Measurements from ENCODE around the gene RFFL. TPM values are rescaled to one million over a fixed set of nuclear protein-coding genes. Genes with fewer than 3 reads are reported as not detected.

RFFL gene
- total RNA-seq, 1 experiment from 2014 or later = 8.2 TPM

DNA sequence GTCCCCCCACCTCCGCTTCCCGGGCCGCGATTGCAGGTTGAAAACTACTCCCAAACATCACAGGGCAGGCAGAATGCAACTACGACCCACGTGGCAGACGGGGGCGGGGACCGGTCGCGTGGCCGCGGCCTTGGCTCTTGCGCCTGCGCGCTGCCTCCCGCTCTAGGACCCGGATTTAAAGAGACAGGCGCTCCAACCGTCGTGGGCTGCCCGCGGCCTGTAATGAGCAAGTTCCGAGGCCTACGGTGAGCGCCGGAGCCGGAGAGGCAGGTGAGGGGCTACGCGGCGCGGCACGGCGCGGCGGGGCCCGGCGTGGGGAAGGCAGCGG, 83.2 kb downstream of the RFFL start, which contains the start of gene LIG3:
Gene LIG3, plus strand, starts transcription at position 160 of the 328 bp plus-strand sequence. CDS start 2,494 bp downstream, outside the sequence.
- Histone ChIP-seq H3K9me3 (replicated peaks) (no peaks in the 10 kb centered on the region), H3K4me3 (peak within 1 kb of the TSS; percentile 97), H3K27ac (peak within 1 kb of the TSS; percentile 95), H3K36me3 (peaks cover 15% of the 10 kb centered on the region), H3K27me3 (replicated peaks) (no peaks in the 10 kb centered on the region), H3K4me1 (replicated peaks) (peaks cover 13% of the 10 kb centered on the region)
- DNase-seq (ENCODE audit: low read depth in 1 of 2, low spot score in 2 of 2) = peak; percentile 87 to 92

DNA sequence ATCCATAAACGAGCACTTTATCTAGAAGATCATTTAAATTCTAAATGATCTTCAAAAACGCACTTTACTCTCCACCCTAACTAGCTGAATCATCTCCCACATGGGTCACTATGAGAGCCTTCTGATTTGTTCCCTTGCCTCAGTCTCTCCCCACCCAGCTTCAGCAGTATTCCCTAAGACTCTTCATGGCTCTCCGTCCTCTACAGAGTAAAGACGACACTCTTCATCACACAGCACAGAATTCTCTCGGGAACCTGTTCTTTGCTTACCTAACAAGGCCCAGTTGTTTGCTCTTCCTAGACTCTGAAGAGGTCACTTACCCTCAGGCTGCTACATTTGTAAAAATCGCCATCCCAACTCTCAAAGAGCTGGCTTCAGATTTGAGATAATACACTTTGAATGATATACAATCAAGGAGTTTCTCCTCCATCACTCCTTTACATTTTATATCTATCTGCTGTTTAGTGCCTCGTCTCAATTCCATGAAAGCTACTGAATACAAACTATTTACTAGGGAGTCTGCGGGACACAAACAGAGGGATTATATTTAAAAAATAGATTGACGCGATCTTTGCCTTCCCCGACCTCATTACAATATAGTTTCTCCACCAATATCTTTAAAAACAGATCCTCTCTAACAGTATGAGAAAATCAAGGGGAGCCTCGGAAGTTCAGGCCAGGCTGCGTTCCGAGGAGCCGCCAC, 83.7 kb downstream of the RFFL start:
- Histone ChIP-seq H3K27me3 (replicated peaks) (no peaks in the 10 kb centered on the region), H3K27ac (peak overlapping the region; percentile 95), H3K9me3 (replicated peaks) (no peaks in the 10 kb centered on the region), H3K4me3 (peak overlapping the region; percentile 97), H3K36me3 (peaks cover 15% of the 10 kb centered on the region), H3K4me1 (replicated peaks) (peaks cover 16% of the 10 kb centered on the region)
- DNase-seq (ENCODE audit: low read depth in 1 of 2, low spot score in 2 of 2) = no peak

DNA sequence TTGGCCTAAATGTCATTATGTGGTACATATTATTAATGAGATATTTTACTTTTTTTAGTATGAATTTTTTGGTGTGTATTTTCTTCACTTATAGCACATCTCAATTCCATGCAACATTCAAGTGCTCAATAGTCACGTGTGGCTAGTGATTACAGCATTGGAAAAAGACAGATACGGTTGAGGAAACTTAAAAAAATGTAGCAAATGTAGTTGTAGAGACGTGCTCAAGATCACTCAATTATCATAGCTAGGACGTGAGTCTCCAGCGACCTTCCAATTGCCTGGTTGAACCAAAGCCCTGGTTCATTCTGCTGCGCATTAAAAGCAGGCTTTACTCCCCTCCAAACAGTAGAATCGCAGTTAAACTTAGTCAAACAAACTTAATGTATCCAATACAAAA, 84.4 kb downstream of the RFFL start:
- Histone ChIP-seq H3K4me1 (replicated peaks) (peaks cover 17% of the 10 kb centered on the region), H3K9me3 (replicated peaks) (no peaks in the 10 kb centered on the region), H3K27me3 (replicated peaks) (no peaks in the 10 kb centered on the region), H3K27ac (no peak overlapping the region), H3K36me3 (peaks cover 15% of the 10 kb centered on the region), H3K4me3 (no peak overlapping the region)
- DNase-seq (ENCODE audit: low read depth in 1 of 2, low spot score in 2 of 2) = no peak

DNA sequence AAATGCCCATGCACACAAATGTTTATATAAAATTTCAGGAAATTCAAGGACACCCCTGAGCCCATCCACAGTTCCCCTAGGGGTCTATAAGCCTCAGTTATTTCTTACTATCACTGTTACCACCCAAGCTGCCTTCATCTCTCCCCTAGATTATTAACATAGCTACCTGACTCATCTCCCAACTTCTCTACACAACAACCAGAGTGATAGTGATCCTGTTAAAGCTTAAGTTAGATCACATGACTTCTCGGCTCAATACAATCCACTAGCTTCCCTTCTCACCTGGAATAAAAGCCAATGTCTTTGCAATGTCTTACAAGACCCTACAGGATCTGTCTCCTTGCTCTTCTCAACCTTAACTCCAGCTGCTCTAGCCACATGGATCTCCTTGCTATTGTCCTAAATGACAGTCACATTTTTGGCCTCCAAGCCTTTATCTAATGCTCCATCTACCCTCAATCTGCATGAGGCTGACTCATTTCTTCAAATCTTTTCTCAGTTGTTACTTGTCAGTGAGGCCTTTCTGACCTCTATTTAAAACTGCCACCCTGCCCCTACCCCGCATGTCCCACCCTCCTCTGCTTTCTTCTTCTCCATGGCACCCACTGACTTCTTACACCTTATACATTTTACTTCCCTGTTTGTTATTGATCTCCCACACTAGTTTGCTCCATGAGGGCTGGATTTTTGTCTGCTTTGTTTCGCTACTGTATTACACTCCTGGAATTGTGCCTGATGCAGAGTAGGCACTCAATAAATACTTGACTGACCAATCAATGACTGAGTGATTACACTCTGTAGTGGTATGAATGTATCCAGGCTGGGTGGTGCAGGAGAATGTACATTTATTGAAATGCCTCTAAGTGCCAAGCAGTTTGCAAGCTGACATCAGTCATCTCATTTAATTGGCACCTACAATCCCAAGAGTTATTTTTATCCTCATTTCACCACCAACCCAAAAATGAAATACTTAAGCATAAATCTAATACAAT, 88.4 kb downstream of the RFFL start:
- Histone ChIP-seq H3K36me3 (no peaks in the 10 kb centered on the region), H3K27me3 (replicated peaks) (no peaks in the 10 kb centered on the region)
- no peak for DNase-seq (ENCODE audit: low read depth in 1 of 2, low spot score in 2 of 2)

DNA sequence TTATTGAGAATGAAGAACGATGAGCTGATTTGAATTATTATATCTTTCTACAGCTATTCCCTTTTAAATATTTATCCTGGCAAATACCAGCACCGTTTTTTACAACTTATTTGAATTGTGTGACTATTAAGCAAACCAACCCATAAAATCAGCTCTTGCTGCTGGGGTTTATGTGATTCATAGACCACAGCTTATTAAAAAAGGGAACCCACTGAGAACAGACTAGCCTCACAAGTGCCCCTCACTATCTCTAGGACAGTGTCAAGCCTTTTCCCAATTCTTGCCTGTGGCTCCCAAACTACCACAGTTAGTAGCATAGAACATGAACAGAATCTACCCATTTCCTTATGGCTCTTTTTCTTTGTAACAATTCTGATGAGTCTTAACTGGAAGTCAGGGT, 89.3 kb downstream of the RFFL start:
- Histone ChIP-seq H3K27me3 (replicated peaks) (no peaks in the 10 kb centered on the region), H3K4me1 (replicated peaks) (peaks cover 4% of the 10 kb centered on the region; the same call in 1 of the 2 replicates), H3K36me3 (no peaks in the 10 kb centered on the region), H3K27ac (no peak overlapping the region), H3K4me3 (no peak overlapping the region), H3K9me3 (replicated peaks) (no peaks in the 10 kb centered on the region)
- DNase-seq (ENCODE audit: low read depth in 1 of 2, low spot score in 2 of 2) = no peak

More for the DNA sequence above, 88.4 kb downstream of the RFFL start:
- H3K4me3 ChIP-seq = no peak overlapping the region
- no peaks in the 10 kb centered on the region for H3K9me3 ChIP-seq (replicated peaks)
- no peak overlapping the region for H3K27ac ChIP-seq
- peaks cover 8% of the 10 kb centered on the region for H3K4me1 ChIP-seq (replicated peaks)

DNA sequence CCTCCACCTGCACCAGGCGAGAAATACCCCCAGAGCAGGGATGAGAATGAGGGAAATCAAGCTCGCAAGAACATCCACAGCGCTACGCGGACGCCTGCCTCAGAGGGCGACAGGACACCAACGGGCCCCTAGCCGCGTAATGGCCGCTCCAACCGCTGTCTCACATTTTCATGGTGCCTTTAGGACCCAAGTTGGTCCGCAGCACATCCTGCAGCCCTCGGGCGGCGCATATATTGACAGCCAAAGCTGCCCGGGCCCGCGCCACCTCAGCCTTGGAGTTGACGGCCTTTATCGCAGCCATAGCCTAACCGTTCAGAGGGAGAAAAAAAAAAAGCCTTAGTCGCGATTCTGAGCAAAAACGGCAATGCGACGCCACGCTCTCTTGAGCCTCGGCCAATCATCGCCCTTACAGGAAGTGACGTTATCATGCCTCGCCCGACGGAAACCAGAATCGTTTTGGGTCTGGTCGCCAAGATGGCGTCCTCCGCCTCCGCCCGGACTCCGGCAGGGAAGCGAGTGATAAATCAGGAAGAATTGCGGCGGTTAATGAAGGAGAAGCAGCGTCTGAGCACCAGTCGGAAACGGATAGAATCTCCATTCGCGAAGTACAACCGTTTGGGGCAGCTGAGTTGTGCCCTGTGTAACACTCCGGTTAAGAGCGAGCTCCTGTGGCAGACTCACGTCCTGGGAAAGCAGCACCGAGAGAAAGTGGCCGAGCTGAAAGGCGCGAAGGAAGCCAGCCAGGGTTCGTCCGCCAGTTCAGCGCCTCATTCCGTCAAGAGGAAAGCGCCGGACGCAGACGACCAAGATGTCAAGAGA, 102.2 kb downstream of the RFFL start, which contains the start of the genes CCT6B and ZNF830:
Gene CCT6B, minus strand, starts transcription at position 368 of the 819 bp plus-strand sequence. Its CDS starts 67 bp downstream, at position 301.
Gene ZNF830, plus strand, starts transcription at position 448 of the 819 bp plus-strand sequence. Its CDS starts 27 bp downstream, at position 475.
- peak within 1 kb of the TSS; percentile 66 for H3K4me3 ChIP-seq
- H3K27ac ChIP-seq = peak within 1 kb of the TSS; percentile 85
- peaks cover 14% of the 10 kb centered on the region for H3K4me1 ChIP-seq (replicated peaks)
- no peaks in the 10 kb centered on the region for H3K9me3 ChIP-seq (replicated peaks)
- no peaks in the 10 kb centered on the region for H3K27me3 ChIP-seq (replicated peaks)
- peaks cover 35% of the 10 kb centered on the region for H3K36me3 ChIP-seq
- DNase-seq (ENCODE audit: low read depth in 1 of 2, low spot score in 2 of 2) = peak; percentile 88 to 89

DNA sequence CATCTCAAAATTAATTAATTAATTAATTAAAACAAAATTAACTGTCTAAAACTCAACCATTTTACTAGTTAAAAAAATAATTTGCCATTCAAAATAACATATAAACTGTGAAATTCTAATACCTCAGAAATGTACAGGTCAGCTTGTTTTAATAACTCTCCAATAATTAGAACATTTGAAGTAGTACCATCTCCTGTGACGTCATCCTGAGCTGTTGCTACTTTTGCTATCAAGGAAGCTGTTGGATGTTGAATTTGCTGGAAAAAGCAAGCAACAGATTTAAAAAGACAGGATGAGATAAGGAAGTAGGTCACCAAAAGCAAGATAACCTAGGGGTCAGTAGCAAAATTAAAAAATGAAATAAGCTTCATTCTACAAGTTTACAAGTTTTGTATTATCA, 105.1 kb downstream of the RFFL start:
- Histone ChIP-seq H3K4me3 (no peak overlapping the region), H3K9me3 (replicated peaks) (no peaks in the 10 kb centered on the region), H3K27ac (no peak overlapping the region), H3K36me3 (peaks cover 6% of the 10 kb centered on the region), H3K4me1 (replicated peaks) (peaks cover 14% of the 10 kb centered on the region), H3K27me3 (replicated peaks) (no peaks in the 10 kb centered on the region)
- no peak for DNase-seq (ENCODE audit: low read depth in 1 of 2, low spot score in 2 of 2)

Other genes with a start within 250 kb of the RFFL start
- 0.84 and 1.9 TPM in 2 replicates for gene CCT6B, start 102.2 kb downstream of the RFFL start, total RNA-seq (2014; rRNA removed; shearing (Covaris generic))
- 20.8 and 21.2 TPM in 2 replicates for gene ZNF830, start 102.2 kb downstream of the RFFL start, total RNA-seq (2014; rRNA removed; shearing (Covaris generic))
- gene LIG3, start 83.2 kb downstream of the RFFL start, total RNA-seq (2014; rRNA removed; shearing (Covaris generic)) = 26.0 and 29.0 TPM in 2 replicates
- 13.7 and 16.9 TPM in 2 replicates for gene RAD51D, start 56.2 kb upstream of the RFFL start, total RNA-seq (2014; rRNA removed; shearing (Covaris generic))
- gene FNDC8, start 57.9 kb upstream of the RFFL start, total RNA-seq (2014; rRNA removed; shearing (Covaris generic)) = not detected in 2 replicates
- gene NLE1, start 78.6 kb upstream of the RFFL start, total RNA-seq (2014; rRNA removed; shearing (Covaris generic)) = 19.2 and 21.3 TPM in 2 replicates
- gene UNC45B, start 84.1 kb upstream of the RFFL start, total RNA-seq (2014; rRNA removed; shearing (Covaris generic)) = not detected in 2 replicates
- not detected in 2 replicates for gene SLC35G3, start 130.7 kb upstream of the RFFL start, total RNA-seq (2014; rRNA removed; shearing (Covaris generic))
- 12.9 and 20.9 TPM in 2 replicates for gene SLFN5, start 179.4 kb upstream of the RFFL start, total RNA-seq (2014; rRNA removed; shearing (Covaris generic))

Data from SJSA1 (cell line).